CD4-positive, alpha-beta T cell treated with Interleukin-17A for 1 hour (primary cell): Measurements from ENCODE around the gene ATP9A.

ENCODE experiments used
- DNase-seq: peaks from one replicate; pipeline ENCODE4 v3.0.0-alpha.2; 2020

The ATP9A gene

DNA sequence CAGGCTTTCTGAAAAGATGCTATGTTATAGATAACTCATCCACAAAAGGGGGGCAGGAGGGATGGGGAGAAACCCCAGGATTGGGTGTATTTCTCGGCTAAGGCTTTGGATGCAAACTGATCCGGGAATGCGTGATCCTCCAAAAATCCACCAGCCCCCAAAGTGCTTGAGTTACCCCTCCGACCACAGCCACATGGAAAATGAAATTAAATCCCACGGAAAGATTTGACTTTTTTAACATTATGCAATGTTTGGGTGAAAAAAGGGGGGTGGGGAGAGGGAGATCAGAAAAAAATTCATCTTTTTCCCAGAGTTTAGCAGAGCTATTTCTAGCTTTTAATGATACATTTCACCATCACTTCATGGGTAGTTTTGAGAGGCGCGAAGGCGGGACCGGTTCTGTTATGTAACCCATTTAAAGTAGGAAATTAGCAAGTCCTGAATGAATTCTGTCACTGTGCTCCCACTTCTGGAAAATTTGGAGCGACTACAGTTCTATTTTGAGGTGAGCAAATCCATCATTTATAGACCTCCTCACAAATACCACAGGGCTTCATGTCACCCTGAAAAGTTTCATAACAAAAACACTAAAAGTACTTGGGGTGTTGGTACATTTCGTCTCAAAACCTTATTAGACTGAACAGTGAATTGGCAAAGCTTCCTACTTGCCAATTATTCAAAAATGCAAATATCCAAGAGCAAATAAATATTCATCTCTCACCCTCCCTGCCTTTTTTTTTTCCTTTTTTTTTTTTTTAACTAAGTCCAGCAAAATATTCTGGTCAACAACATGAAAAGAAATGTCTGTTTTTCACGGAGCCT, 173.7 kb downstream of the ATP9A start:
- no peak for DNase-seq

DNA sequence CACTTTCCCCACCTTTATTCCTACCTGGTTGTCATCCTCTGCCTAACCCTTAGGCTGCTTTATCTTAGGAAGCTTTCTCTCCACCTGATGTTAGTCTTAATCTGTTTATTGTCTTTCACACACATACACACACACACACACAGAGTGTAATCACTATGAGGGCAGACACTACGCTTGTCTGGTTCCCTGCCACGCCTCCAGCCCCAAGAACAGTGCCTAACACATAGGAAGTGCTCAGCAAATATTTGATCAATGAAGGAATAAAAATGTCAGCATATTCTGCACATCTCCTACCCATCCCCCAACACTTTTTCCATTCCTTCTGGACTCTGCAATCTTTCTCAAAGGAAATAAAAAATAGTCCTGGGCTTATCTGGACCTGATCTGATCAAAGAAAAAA, 174.6 kb downstream of the ATP9A start:
- DNase-seq, result no peak

DNA sequence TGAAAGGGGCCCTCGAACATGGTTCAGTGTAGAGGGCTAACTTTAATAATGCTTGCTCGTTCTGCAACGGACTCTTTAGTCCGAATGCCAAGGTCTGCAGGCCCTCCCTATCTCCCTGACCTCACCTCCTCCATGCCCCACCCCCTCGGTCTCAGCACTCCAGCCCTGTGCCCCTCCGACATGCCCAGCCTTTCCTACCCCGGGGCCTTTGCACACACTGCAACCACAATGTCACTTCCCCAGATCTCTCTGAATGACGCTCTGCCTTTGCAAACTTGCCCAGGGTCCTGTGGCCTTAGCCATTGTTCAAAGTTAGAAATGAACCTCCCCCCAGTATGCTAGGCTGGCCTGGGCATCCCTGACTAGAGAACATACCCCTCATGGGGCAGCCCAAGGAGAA, 175.6 kb downstream of the ATP9A start:
- no peak for DNase-seq

DNA sequence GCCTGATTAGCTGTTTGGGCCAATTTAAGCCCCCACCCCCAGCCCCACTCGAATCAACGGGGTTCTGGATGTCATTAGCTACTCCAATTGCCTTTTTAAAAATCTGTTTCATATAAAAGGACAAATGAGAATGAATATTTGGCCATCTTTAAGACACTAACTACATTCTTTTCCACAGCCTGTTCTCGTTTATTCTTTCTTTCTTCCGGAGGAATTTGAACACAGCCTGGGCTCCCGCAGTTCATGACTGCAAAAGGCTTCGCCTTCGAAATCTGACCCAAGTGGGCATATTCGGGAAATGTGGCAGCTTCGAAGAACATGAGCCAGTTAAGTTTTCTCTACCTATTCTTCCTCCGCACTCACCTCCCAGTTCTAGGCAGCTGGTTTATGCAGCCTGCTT, 176.3 kb downstream of the ATP9A start:
- no peak for DNase-seq

DNA sequence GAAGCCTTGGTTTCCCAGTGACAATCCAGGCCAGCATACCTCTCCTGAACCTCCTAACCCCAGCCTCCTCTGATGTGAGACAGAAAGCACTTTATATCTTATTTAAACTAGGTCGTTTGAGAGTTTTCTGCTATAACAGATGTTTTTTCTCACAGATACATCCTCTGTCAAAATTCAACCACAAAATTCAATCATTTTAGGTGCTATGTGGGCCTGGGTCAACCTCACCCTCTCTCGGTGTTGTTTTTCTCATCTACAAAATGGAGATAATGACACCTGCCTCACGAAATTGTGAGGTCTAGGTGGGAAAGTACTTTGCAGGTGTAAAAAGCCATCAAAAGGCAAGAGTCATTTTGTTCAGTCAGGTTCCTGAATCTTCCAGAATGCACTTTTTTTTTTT, 179.4 kb downstream of the ATP9A start:
- DNase-seq, result no peak

DNA sequence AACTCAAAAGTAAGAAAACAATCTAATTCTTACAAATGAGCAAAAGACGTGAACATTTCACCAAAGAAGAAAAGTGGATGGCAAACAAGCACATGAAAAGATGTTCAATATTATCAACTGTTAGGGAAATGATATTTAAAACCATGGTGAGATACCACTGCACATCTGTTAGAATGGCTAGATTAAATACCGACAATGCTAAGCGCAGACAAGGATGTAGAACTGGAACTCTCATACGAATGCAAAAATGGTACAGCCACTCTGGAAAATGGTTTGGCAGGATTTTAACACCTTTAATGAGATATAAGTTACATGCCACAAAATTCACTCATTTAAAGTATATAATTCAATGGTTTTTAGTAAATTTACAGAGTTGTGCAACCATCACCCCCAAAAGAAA, 181.0 kb downstream of the ATP9A start:
- DNase-seq, result no peak

DNA sequence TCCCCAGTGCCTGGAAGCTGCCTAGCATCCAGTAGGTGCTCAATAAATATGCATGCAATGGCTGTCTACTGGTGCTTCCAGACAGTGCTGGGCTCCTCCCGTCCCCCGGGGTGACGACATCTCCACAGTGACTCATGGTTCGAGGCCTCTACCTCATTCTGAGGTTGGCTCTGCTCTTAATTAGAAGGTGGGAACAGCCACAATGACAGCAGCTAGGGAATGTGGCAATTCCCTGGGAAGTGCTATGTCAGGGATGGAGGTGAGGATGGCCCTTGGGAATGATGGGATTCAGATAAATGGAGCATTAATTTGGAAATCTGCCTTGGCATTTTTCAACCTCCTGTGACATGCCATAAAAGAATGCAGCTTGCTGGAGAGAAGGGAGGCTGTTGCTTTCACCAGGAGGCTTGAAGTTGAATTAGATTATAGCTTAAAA, 182.2 kb downstream of the ATP9A start:
- no peak for DNase-seq

DNA sequence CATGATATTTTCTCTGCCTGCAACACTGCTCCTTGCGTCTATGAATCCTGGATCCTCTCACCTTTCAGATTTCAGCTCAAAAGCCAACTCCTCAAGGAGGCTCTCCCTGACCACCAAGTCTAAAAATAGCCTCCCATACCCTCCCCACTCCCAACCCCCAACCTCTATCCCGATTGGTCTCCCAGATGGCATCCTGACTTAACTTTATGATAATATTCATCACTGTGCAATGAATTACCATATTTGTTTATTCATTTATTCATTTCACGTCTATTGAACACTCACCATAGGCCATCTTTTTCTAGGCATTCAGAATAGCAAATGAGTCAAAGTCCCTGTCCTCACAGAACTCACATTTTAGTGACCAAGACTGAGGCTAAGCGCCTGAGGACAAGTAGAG, 183.0 kb downstream of the ATP9A start:
- no peak for DNase-seq

DNA sequence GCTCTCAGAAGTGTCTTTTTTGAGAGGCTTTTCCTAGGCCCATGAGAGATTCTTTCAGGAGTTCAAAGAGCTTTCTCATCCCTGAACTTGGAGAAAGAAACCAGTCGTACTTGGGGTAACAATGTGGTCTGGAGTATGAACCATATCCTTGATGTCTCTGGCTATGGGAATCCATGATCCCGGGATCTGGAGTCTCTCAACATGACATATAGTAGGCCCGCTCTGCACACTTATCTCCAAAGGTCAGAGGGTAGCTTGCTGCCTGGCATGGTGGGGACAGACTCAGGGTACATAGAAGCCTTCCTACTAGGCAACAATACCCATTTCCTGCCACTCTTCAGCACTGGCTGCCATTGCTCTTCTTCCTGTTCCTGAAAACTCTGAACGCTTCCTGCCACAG, 183.5 kb downstream of the ATP9A start:
- DNase-seq, result no peak

DNA sequence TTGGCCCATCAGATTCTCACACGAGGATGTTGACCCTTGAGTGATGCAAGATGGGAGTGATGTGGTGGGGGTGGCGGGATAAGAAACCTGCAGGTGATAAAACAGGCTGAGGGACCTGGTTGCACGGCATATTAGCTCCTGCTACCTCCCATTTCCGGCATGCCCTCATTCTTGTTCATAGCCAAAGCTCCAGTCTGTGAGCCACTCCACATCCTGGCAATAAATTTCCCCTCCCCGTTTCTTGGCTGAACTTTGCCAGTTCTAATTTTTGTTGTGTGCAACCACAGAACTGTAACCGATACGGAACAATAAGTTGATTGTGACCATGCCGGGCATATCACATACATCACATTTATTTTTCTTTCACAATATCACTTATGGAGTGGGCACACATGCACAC, 184.1 kb downstream of the ATP9A start:
- no peak for DNase-seq

DNA sequence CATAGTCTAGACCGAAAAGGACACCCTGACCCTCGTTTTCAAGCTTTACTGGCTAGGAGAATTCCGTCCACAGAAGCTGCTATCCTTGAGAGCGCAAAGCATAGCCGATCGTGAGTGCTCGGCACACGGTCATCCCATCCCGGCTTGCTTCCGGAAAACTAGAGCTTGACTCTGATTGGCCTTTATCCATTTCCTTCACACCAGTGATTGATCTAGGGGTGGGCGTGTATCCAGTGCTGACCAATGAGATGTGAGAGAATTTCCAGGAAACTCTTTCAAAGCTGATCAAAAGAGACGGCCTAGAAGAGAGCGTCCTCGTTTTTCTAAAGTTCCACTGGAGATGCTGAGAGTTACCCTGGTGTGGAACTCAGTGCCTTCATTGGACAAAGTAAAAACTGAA, 184.7 kb downstream of the ATP9A start:
- DNase-seq, result no peak

DNA sequence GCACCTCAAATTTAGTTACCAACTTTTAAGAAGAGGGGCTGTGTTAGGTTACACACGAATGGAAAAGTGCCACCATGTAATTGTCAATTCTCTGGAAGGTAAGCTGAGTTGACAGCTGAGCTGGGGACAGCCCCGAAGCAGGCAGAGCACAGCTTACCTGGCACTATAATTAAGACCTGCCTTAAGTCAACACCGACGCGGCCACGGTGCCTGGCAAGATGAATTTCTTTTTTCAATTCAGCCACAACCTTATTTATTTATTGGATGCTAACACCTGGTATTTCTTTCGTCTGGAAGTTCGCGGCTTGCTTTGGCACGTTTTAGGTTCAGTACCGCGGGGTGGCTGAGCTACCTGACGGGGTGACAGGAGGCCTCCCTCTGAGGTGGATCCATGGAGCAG, 185.1 kb downstream of the ATP9A start:
- DNase-seq, result no peak

DNA sequence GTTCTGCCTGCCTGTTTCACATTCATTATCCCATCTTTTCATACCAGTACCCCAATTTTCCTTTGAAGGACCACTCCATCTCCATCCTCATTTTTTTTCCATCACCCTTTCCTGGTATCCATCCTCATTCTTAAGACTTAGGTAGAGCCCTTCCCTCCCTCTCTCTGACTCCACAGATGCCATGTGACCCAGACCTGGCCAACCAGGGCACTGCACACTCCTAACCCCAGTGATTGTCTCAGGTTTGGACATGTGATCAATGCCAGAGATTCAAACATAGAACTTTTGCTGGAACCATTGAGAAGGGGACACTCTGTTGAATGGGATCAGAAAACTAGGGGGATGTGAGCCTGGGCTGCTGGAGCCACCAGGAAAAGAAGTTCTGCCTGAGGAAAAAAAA, 186.6 kb downstream of the ATP9A start:
- no peak for DNase-seq

DNA sequence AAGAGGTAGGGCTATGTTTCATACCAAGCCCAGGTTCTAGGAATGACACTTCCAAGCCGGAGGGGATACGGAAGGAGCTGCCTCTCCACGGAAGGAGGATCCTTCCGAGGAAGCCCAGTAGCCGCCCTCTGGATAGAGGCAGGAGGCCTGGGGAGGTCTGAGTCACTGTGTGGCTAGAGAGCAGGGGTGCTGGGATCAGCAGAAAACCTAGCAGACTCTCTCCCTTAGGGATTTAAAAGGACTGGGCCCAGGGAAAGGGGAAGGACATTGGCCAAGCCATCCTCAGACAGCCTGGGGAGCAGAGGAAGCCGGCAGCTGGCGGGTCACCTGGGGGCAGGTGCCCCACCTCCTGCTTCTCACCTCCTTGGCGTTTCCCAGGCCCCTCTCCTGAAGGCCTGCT, 189.1 kb downstream of the ATP9A start:
- no peak for DNase-seq

DNA sequence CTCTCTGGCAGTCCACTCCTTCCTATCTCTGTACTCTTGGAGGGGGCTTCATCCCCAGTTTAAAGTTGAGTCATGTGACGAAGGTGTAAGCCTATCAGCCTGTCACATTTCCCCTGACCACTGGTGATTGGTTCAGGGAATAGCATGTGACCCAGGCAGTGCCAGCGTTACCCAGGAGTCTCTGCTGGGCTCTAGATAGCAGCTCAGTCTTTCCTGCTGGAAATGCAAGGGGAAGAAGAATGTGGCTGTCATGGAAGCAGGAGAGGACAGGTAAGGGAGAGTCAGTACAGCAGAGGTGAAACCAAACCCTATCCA, 190.1 kb downstream of the ATP9A start:
- DNase-seq, result no peak

DNA sequence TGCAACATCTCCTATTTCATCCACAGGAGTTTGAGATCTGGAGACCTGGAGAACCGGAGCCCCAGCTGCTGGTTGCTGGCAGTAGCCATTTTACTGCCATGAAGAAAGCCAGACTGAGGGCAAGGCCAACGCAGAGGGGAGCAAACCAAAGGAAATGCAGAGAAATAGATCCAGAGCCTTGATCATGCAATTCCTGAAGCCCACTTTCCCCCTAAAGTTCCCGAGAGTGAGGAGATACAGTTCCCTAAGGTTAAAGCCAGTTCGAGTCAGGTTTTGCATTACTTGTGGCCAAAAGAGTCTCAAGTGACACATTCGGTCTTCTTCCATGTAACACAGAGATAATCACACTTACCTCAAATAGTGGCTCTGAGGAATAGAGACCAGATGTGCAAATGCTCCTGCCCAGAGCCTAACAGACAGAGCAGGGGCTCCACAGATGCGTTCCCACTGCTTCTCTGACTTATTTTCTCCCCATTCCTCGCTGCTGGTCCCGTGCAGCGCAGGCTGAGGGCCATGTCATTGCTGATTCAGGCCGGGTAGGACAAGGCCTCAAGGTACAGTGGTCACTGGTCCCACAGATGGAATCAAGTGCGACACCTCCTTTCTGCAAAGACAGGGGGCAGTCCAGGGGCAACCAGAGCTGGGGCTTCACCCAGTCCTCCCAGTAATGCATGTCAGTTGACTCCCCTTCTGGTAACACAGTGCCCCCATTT, 190.6 kb downstream of the ATP9A start:
- DNase-seq, result no peak

DNA sequence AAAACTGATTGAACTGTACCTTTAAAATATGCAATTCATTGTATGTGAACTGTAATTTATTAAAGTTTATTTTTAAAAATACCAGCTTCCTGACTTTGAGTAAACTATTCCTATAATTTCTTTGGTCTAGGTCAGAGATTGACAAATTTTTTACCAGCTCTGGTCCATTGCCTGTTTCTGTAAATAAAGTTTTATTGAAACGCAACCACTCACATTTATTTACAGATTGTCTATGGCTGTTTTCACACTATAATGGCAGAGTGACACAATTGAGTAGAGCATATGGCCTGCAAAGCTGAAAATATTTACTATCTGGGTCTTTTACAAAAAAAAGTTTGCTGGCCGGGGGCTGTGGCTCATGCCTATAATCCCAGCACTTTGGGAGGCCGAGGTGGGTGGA, 192.7 kb downstream of the ATP9A start:
- DNase-seq, result no peak

DNA sequence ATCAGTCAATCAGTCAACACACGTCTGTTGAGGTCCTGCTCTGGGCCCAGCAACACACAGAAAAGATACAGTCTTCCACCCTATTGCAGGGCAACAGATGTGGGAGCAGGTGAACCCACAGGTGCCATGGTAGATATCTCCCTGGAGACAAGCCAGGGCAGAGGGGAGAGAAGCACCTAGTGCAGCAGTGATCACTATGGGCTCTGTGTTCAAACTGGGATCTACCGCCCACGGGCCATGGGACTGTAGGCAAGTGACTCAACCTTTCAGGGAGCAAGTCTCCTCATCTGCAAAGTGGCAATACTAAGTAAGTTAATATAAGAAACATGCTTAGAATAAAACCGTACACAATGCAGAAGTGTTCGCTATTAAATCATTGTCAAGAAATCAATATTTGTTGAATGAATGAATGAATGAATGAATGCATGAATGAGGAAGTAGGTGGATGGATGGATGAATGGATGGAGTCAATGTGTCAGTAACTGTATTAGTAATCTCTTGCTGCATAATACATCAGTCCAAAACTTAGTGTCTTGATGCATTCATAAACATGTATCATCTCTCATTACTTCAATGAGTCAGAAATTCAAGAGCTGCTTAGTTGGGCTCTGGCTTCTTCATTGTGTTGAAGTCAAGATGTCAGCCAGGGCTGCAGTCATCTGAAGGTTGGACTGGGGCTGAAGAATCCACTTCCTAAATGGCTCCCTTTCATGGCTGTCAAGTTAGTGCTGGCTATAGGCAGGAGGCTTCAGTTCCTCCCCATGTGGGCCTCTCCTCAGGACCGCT, 193.7 kb downstream of the ATP9A start:
- no peak for DNase-seq

DNA sequence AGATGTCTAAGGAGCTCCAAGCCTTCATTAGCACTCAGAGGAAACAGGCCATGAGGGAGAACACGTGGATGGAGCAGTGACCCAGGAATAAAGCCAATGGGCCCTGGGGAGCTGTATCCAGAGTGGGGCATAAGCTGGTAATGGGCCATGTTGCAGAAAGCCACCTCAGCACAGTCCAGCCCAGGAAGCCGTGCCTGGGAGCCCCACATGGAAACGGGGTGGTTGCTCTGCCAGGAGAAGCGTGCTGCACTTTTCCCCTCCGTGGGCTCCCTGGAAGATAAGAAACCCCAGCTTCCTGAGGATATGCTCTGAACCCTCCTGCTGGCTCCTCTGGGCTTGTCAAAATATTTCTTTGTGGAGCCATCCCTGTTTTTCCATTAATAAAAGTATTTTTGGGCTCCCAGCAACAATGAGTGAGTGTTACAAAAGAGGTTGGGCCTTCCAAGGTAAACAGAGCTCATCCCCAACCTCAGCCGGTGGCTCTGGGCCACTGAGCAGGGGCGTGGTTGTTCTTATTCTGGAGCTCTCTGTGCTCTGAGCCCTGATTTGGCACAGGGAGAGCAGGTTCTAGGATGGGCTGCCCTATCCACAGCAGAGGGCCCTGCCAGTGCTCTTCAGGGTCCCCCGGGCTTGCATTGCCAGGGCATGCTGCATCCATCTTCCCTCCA, 194.5 kb downstream of the ATP9A start:
- DNase-seq, result no peak

DNA sequence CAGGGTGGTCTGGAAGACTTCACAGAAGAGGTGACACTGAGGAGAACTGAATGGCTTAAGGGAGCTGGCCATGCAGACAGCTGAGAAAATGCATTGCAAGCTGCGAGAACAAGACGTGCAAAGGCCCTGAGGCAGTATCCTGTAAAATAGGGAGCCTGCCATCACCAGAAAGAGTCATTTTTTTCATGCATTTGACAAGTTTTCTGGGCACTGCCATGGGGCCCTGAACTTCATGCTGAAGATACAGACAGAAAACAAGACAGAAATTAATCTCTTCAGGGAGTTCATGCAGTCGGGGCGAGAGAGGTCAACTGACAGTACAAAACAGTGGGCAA, 196.8 kb downstream of the ATP9A start:
- DNase-seq, result no peak

DNA sequence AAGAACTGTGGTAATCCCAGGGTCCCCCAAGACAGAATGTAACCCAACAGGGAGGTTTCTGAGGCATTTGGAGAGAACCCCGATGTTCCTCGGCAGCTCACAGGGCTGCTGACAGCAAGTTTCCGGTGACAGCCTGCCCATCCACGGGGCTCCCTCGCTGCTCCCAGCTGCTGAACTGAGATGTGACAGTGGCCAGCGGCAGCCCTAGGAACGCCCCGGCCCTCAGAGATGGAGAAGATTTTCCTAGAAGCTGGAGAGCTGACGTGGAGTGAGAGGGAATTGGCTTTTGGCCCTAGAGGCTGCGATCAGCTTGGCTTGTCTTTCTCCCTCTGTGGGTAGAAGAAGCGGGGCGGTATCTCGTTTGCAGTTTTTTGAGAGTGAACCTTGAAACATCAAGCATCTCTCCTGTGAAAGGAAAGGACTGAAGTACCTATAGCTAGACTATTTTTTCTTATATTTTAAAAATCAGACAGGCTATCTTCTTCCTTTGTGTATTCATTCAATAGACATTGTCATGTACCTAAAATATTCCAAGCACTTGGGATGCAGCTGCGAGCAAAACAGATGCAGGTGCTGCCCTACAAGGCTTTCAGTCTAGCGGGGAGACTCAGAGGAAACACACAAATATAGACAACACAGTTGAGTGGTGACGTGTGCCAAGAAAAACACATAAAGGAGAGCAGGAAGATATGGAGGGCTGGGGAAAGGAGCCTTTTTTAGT, 197.3 kb downstream of the ATP9A start:
- no peak for DNase-seq

DNA sequence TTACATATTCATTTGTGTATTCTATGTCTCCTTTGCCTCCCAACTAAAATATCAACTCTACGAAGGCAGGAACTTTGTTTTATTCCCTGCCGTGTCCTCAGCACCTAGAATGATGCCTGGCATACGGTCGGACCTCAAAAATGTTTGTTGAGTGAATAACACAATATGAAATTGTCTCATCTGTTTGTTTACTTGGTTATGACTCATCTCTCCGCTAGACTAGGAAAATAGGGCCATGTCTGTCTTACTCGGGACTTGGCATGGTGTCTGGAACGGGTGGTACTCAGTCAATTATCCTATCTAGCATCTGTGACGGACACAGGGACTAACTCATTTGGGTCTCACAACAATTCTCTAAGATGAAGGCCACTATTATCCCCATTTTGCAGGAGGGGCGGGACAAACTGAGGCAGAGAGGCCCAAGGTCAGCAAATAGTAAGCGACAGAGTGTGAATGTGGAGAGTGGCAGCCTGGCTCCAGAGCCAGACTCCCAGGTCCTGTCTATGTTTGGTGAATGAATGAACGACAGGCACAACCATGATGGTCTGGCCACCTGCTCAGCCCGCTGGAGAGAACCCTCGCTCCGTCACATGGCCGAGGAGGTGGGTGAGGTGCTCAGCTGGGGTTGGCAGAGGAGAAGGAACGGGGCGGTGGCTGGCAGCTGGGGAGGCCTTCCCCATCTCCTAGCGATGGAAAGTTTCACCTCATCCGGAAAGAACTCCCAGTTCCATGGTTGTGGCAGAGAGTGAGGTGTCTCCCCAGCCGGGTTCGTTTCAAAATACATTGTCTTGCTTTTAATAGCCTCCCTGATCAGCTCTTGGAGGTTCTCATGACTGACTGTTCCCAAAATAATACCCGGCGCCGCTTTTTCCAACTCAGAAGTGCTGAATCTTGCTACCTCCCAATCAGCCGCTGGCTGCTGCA, 198.1 kb downstream of the ATP9A start:
- no peak for DNase-seq
